K562 (cell line): Measurements from ENCODE around the gene PRKCSH. TPM values are rescaled to one million over a fixed set of nuclear protein-coding genes. Genes with fewer than 3 reads are reported as not detected.

ENCODE experiments used
- CAMTA2 ChIP-seq: fragments of 250-450 bp; sonication (Bioruptor Pico); conservative IDR thresholded peaks from 2 replicates; pipeline ENCODE4 v1.5.1; 2022
- CBFA2T2 ChIP-seq: fragments of 450-650 bp; conservative IDR thresholded peaks from 2 replicates; pipeline ENCODE4 v1.6.1; 2017; ENCODE audit warnings: mild to moderate bottlenecking
- CHD1 ChIP-seq: fragments of 200-600 bp; sonication (generic); IDR thresholded peaks from one replicate; pipeline ENCODE4 v1.6.1; 2012; ENCODE audit warnings: mild to moderate bottlenecking, moderate library complexity, low read length, inconsistent platforms
- CXXC5 ChIP-seq: fragments of 250-450 bp; sonication (Bioruptor Pico); IDR thresholded peaks from 2 replicates; pipeline ENCODE4 v1.8.0; 2022; ENCODE audit warnings: inconsistent platforms, mild to moderate bottlenecking, moderate library complexity
- GABPB1 ChIP-seq: sonication (generic); formaldehyde crosslinking; IDR thresholded peaks from 2 replicates; pipeline ENCODE4 v1.8.0; 2022; ENCODE audit warnings: mild to moderate bottlenecking, missing genetic modification reagents
- HNRNPK ChIP-seq: fragments of 200-400 bp; formaldehyde crosslinking; IDR thresholded peaks from one replicate; pipeline ENCODE4 v1.6.1; 2018; ENCODE audit warnings: mild to moderate bottlenecking, low read depth, low read length; ENCODE audit not compliant: poor library complexity, severe bottlenecking
- HNRNPUL1 ChIP-seq: fragments of 200-400 bp; formaldehyde crosslinking; IDR thresholded peaks from 2 replicates; pipeline ENCODE4 v1.6.1; 2017; ENCODE audit warnings: low read length
- HOMEZ ChIP-seq: fragments of 250-450 bp; sonication (Bioruptor Pico); IDR thresholded peaks from 2 replicates; pipeline ENCODE4 v1.4.0; 2020; ENCODE audit warnings: mild to moderate bottlenecking, moderate library complexity
- KLF1 ChIP-seq: fragments of 450-650 bp; IDR thresholded peaks from 2 replicates; pipeline ENCODE4 v1.6.1; 2016; ENCODE audit warnings: missing genetic modification characterization, missing compliant biosample characterization
- NFATC3 ChIP-seq: fragments of 450-650 bp; IDR thresholded peaks from 2 replicates; pipeline ENCODE4 v1.6.1; 2017; ENCODE audit warnings: mild to moderate bottlenecking
- NONO ChIP-seq, 2 experiments: fragments of 200-400 bp in 1 of 2; fragments of 450-650 bp in 1 of 2; formaldehyde crosslinking in 1 of 2; IDR thresholded peaks; 2 replicates each; pipeline ENCODE4 v1.6.1; 2017; ENCODE audit warnings: low read depth in 2 of 2, mild to moderate bottlenecking in 2 of 2, moderate library complexity in 2 of 2, low read length in 1 of 2
- PBX2 ChIP-seq, 2 experiments: IDR thresholded peaks in 1 of 2; conservative IDR thresholded peaks in 1 of 2; 2 replicates each; pipeline ENCODE4 v1.6.1; 2016; ENCODE audit warnings: low read depth in 2 of 2, mild to moderate bottlenecking in 1 of 2, missing compliant biosample characterization in 1 of 2, missing genetic modification characterization in 1 of 2, moderate library complexity in 1 of 2
- PCBP1 ChIP-seq: fragments of 200-400 bp; formaldehyde crosslinking; IDR thresholded peaks from 2 replicates; pipeline ENCODE4 v1.6.1; 2018; ENCODE audit warnings: mild to moderate bottlenecking, low read depth, low read length; ENCODE audit not compliant: poor library complexity, severe bottlenecking
- PHF20 ChIP-seq: fragments of 450-650 bp; IDR thresholded peaks from 2 replicates; pipeline ENCODE4 v1.6.1; 2018; ENCODE audit not compliant: partially characterized antibody
- PHF21A ChIP-seq: fragments of 450-650 bp; IDR thresholded peaks from 2 replicates; pipeline ENCODE4 v1.6.1; 2017; ENCODE audit warnings: low read depth, borderline replicate concordance
- POLR2G ChIP-seq: fragments of 200-400 bp; formaldehyde crosslinking; IDR thresholded peaks from 2 replicates; pipeline ENCODE4 v1.6.1; 2017; ENCODE audit warnings: low read depth, mild to moderate bottlenecking, antibody characterized with exemption, low read length, moderate library complexity
- RAD21 ChIP-seq, 2 experiments: fragments of 250-450 bp in 1 of 2; fragments of 450-650 bp in 1 of 2; sonication (Bioruptor Pico) in 1 of 2; formaldehyde crosslinking in 1 of 2; IDR thresholded peaks in 1 of 2; conservative IDR thresholded peaks in 1 of 2; 2 replicates each; pipeline versions ENCODE4 v1.4.0 to v1.8.0; 2020 to 2022; ENCODE audit warnings: mild to moderate bottlenecking in 2 of 2, moderate library complexity in 1 of 2
- RB1 ChIP-seq: fragments of 450-650 bp; IDR thresholded peaks from 2 replicates; pipeline ENCODE4 v1.6.1; 2017; ENCODE audit warnings: low read depth, mild to moderate bottlenecking
- RNF2 ChIP-seq: sonication (generic); IDR thresholded peaks from 2 replicates; pipeline ENCODE4 v1.6.1; 2016
- SMARCB1 ChIP-seq: IDR thresholded peaks from 2 replicates; pipeline ENCODE4 v1.6.1; 2011; ENCODE audit warnings: improper control_type of control experiment, low read depth; ENCODE audit not compliant: insufficient read length
- TBL1XR1 ChIP-seq, 2 experiments: IDR thresholded peaks; 2 replicates each; pipeline ENCODE4 v1.6.1; 2012; ENCODE audit warnings: improper control_type of control experiment in 2 of 2, low read length in 2 of 2, mild to moderate bottlenecking in 1 of 2
- ZKSCAN3 ChIP-seq: fragments of 250-450 bp; sonication (Bioruptor Pico); IDR thresholded peaks from 2 replicates; pipeline ENCODE4 v1.4.0; 2020
- ZSCAN29 ChIP-seq: fragments of 450-650 bp; IDR thresholded peaks from 2 replicates; pipeline ENCODE4 v1.6.1; 2017
- polyA plus RNA-seq, 8 experiments: library from polyadenylated mRNA; depleted of rRNA in 4 of 8; stranded (reverse) in 5 of 8; unstranded in 3 of 8; fragments of >200 nt; fragmentation: Nextera tagmentation in 2 of 8; fragmentation: Illumina TruSeq in 1 of 8; extraction: Ambion mirVana in 2 of 8; extraction: Trizol in 1 of 8; gene quantifications; 2 replicates each; pipeline versions ENCODE4 v1.2.1 to v1.2.3, GENCODE V29; 2011 to 2014; ENCODE audit warnings: inconsistent platforms in 1 of 8, missing spikeins in 1 of 8
- total RNA-seq, 7 experiments: library from RNA; depleted of rRNA in 6 of 7; stranded (reverse); fragments of >200 nt in 6 of 7; fragmentation: Illumina TruSeq in 2 of 7; extraction: Trizol in 2 of 7; gene quantifications; 2 replicates each; pipeline versions ENCODE4 v1.2.1 to v1.2.3, GENCODE V29; 2011 to 2021; ENCODE audit warnings: low replicate concordance in 1 of 7
- TF ChIP-seq, protein P1 (sequence below): fragments of 250-450 bp; sonication (Bioruptor Pico); IDR thresholded peaks from 2 replicates; pipeline ENCODE4 v1.8.0; 2022; ENCODE audit warnings: inconsistent platforms

PRKCSH gene
- total and polyA plus RNA-seq, 9 of the 15 experiments (the other 6 are each of a cell fraction or from before 2014, with no cell fraction given), result 2.3 to 297 (median 48.1) TPM

GRCh38 chr19:11482384-11483050, 47.1 kb downstream of the PRKCSH start (continued):
- peak; percentile 42 for TF ChIP-seq PHF20
- peak; percentile 35; the same call in 1 of the 2 replicates for TF ChIP-seq KLF1 (tag)
- peak; percentile 78 for TF ChIP-seq CBFA2T2
- TF ChIP-seq RAD21 (CRISPR knock-in tag; conservative IDR thresholded peaks at IDR 0.05 in 1 of 2, IDR thresholded peaks at IDR 0.05 in 1 of 2), result peak; percentile 89 to 93
- peak; percentile 89 for TF ChIP-seq GABPB1 (CRISPR knock-in tag)
- TF ChIP-seq, protein P1, sequence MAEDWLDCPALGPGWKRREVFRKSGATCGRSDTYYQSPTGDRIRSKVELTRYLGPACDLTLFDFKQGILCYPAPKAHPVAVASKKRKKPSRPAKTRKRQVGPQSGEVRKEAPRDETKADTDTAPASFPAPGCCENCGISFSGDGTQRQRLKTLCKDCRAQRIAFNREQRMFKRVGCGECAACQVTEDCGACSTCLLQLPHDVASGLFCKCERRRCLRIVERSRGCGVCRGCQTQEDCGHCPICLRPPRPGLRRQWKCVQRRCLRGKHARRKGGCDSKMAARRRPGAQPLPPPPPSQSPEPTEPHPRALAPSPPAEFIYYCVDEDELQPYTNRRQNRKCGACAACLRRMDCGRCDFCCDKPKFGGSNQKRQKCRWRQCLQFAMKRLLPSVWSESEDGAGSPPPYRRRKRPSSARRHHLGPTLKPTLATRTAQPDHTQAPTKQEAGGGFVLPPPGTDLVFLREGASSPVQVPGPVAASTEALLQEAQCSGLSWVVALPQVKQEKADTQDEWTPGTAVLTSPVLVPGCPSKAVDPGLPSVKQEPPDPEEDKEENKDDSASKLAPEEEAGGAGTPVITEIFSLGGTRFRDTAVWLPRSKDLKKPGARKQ, result no peak
- no peak for TF ChIP-seq ZSCAN29
- 0 out of 4 replicates have a peak, but pooled peaks of 1 of the 2 experiments have one; percentile 75 for TF ChIP-seq TBL1XR1 (IDR thresholded peaks at IDR 0.05; ENCODE audit: low read length in 2 of 2)
- peak; percentile 95 for TF ChIP-seq PCBP1
- TF ChIP-seq PBX2 (CRISPR knock-in tag; IDR thresholded peaks at IDR 0.05; ENCODE audit: low read depth), result no peak
- TF ChIP-seq PBX2 (tag; conservative IDR thresholded peaks at IDR 0.05; ENCODE audit: low read depth), result no peak
- TF ChIP-seq NFATC3, result peak; percentile 92; the same call in 1 of the 2 replicates
- TF ChIP-seq RNF2, result peak; percentile 76; the same call in 1 of the 2 replicates
- 0 out of 2 replicates have a peak, but pooled peaks have one; percentile 44 for TF ChIP-seq PHF21A
- TF ChIP-seq CHD1, result no peak
- no peak for TF ChIP-seq HOMEZ
- no peak for TF ChIP-seq CAMTA2 (CRISPR knock-in tag)
- no peak for TF ChIP-seq HNRNPK
- no peak for TF ChIP-seq SMARCB1
- TF ChIP-seq POLR2G, result peak; percentile 56
- peak; percentile 97 for TF ChIP-seq RB1
- no peak for TF ChIP-seq ZKSCAN3
- TF ChIP-seq NONO (IDR thresholded peaks at IDR 0.05; ENCODE audit: low read depth in 2 of 2, low read length in 1 of 2), result peak in 1 of 2 experiments; percentile 81; a peak in 2 of 4 replicates
- TF ChIP-seq HNRNPUL1, result no peak
- peak; percentile 99 for TF ChIP-seq CXXC5 (CRISPR knock-in tag)
